SK-N-MC (cell line): ENCODE measurements around the gene NFATC3.

Experiments used
- EZH2 ChIP-seq: fragments of 200-600 bp; sonication (generic); IDR thresholded peaks from one replicate; pipeline ENCODE4 v1.6.1; 2017; ENCODE audit warnings: antibody characterized with exemption
- POLR2AphosphoS5 ChIP-seq: IDR thresholded peaks from 2 replicates; pipeline ENCODE4 v1.6.1; 2012; ENCODE audit warnings: mild to moderate bottlenecking, low read depth, low read length, borderline replicate concordance

DNA sequence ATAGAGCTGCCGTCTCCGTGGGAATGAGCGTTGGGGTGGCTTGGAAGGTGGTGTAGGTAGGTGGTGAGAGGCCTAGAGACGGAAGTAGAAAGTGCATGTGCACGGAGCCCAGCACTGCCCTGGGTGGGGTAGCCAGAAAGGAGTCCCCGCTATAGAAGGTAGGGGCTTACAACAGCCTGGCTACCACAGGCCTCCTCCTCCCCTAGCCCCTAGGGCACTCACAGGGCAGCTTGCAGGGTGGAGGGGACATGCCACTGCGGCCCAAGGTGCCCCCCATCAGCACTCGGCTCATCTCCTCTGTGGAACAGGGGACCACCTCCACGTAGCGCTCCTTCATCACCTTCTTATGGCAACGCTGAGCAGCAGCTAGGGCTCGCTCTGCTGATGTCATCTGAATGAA is 145.8 kb downstream of the NFATC3 start:
- TF ChIP-seq POLR2AphosphoS5 (no peak), EZH2 (no peak)
